Suprapubic skin (tissue), 4 donors: ENCODE results near the gene ZCCHC7.

Source experiments
- CTCF ChIP-seq, 2 donors: fragments of 200-600 bp in 1 of 2; fragments of 450-650 bp in 1 of 2; sonication (generic) in 1 of 2; IDR thresholded peaks; one replicate each; pipeline ENCODE4 v1.5.1; 2016 to 2019; ENCODE audit warnings: antibody characterized with exemption in 2 of 2, mild to moderate bottlenecking in 1 of 2, moderate library complexity in 1 of 2
- EP300 ChIP-seq: sonication (generic); formaldehyde crosslinking; IDR thresholded peaks from one replicate; pipeline ENCODE4 v1.6.1; 2017; ENCODE audit warnings: antibody characterized with exemption
- POLR2AphosphoS5 ChIP-seq, 3 donors: sonication (generic); formaldehyde crosslinking; IDR thresholded peaks; one replicate each; pipeline ENCODE4 v1.6.1; 2017; ENCODE audit warnings: antibody characterized with exemption in 3 of 3

- TF ChIP-seq CTCF (IDR thresholded peaks at IDR 0.05) (no peak), EP300 (no peak), POLR2AphosphoS5 (IDR thresholded peaks at IDR 0.05) (no peak)
Observed at GRCh38 chr9:37348917-37349316, 228.5 kb downstream of the ZCCHC7 start.
